AG08396 (cell line): ENCODE measurements around the gene HSPBP1.
"Not testable (repeated sequence)": the region's sequence is repeated elsewhere in the genome, so short reads cannot be mapped to it uniquely, and the experiment has no call there.

Experiments
- DNase-seq: peaks from one replicate; pipeline ENCODE4 v3.0.0; 2012; ENCODE audit warnings: low spot score, mixed read lengths

Gene HSPBP1

DNA sequence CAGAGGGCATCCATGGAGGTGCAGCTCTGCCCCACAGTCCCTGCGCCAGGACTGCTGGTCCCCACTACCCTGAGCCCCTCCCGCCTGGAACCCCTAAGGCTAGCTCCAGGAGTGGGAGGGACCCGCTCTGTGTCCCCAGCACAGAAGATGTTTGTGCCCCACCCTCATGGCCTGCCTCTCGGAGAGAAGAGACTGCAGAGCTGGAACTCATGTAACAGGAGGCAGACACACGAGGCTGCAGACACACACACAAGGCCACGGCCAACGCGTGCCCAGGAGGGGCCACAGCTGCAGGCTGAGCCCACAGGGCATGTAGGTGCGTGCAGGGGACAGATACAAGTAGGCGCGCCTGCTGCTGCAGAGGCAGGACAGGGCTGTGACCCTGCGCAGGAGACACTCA lies 40.9 kb downstream of the HSPBP1 start:
- no peak for DNase-seq

DNA sequence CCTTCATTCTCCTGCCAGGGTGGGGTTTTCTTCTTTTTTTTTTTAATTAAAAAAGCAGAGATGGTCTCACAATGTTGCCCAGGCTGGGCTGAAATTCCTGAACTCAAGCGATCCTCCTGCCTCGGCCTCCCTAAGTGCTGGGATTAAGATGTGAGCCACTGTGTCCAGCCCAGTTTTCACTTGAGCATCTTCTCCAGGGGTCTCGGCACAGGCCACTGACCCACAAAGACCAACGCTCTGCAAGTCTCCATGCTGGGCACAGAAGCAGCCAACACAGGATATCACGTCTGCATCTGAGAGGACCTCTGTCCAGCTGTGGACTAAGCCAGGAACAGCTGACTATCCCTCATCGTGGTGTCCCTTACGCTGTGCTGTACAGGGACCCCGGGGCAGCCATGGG lies 41.9 kb downstream of the HSPBP1 start:
- no peak for DNase-seq

DNA sequence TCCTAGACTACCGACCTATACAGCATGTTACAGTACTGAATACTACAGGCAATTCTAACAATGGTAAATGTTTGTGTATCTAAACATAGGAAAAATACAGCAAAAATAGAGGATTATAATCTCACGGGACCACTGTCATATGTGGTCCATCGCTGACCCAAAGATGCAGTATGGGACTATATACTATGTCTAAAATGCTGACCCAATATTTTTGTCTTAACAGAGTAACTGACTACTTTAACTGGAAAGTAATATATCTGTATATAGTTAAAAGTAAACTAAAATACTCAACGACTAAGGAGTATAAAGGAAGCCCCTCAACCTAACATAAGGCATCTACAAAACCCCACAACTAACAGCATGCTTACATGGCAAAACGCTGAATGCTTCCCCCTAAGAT lies 46.9 kb downstream of the HSPBP1 start:
- DNase-seq = no peak

DNA sequence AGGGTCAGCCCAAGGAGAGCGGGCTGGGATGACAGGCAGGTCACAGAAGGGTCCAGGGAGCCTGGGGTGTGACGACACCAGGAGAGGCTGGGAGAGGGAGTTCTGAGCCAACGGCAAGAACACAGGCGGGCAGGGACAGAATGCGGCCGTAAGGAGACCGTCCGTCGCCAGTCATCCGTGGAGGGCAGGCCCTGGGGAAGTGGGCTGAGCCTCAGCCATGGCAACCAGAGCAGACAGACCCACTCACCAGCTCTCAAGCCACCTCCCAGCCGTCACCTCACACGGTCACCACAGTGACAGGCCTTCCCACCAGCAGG lies 47.7 kb downstream of the HSPBP1 start:
- no peak for DNase-seq

DNA sequence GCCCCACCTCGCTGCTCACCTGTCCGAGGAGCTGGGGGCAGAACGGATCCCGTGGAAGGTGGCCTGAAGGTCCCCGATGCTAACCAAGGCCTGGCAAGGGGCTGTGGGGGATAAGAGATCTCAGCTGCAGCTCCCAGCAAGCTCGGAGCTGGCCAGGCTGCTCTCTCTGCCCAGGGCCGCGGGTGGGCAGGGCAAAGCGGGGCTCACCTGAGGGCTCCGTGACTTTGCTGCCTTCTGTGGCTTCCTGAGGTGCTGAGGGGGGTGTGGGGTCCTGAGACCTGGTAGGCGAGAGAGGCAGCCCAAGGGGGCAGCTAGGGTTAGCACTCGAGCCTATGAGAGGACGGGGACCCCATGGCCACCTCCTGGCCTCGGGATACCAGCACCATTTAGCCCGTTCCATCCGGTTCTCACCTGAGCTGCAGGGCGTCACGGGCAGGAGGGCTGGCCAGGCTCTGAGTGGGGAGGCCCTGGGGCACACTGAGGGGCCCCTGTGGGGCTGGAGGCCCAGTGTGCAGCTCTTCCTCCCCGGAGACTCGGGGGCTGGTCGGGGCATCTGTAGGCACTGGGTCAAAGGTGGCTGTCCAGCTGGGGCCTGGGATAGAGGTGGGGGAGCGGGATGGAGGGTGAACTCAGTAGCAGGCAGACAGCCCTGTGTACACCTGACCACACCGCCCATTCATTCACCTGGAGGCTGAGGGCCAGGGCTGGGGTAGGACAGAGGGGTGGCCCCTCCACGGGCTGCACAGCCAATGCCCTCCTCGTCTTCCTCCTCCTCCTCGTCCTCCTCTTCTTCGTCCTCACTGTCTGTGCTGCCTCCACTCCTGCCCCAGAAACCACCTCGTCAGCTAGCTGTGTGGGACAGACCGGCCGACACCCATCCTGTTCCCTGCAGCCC lies 48.3 kb downstream of the HSPBP1 start:
- DNase-seq = no peak

DNA sequence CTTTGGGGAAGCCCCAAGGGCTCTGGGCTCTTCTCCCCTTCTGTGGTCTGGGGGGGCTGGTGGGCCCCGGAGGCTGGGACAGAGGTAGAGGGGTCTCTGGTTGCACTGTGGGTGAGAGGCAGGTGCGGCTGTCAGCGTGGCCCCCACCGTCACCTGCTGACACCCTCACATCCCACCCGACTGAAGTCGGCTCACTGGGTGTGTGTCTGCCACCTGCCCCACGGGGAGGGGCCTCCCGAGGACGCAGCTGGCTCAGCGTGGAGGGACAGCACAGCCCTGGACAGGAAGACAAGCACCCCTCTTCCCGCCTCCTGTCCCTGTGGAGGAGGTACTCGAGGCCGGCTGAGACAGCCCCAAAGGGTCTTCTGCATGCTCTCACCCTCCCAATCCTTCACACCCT lies 49.1 kb downstream of the HSPBP1 start:
- DNase-seq = no peak

DNA sequence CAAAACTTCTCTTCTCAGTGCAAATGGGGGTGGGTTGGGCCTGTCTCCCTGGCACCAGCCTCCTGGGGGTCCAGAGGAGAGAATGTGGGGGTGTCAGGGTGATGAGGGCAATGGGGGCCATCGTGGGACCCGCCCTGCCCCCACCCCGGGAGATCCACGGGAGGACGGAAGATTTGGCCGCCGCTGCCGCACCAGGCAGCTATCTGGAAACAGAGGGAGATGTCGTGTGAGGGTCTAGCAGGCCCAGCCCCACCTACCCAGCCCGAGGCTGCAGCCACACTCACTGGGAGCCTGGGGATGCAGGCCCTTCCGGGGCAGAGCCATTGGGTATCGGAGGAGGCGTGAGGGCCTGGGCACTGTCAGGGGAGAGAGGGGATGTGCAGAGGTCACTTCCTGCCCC lies 49.6 kb downstream of the HSPBP1 start:
- no peak for DNase-seq

DNA sequence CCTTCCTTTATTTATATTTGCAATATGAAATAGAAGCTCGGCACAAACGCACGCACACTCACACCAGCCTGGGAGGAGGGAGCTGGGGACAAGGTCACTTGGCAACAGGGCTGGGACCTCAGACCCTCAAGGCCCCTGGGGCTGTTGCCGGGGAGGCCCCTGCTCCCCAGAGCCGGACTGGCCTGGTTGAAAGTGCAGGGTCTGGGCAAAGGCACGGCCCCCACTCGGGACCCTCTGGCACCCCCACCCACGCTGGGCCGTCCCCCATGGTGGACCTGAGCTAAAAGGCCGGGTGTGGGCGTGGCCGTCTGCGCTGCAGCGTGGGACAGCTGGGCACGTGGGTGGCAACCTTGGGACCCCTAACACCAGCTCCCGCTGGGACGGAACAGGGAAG lies 50.1 kb downstream of the HSPBP1 start:
- no peak for DNase-seq

DNA sequence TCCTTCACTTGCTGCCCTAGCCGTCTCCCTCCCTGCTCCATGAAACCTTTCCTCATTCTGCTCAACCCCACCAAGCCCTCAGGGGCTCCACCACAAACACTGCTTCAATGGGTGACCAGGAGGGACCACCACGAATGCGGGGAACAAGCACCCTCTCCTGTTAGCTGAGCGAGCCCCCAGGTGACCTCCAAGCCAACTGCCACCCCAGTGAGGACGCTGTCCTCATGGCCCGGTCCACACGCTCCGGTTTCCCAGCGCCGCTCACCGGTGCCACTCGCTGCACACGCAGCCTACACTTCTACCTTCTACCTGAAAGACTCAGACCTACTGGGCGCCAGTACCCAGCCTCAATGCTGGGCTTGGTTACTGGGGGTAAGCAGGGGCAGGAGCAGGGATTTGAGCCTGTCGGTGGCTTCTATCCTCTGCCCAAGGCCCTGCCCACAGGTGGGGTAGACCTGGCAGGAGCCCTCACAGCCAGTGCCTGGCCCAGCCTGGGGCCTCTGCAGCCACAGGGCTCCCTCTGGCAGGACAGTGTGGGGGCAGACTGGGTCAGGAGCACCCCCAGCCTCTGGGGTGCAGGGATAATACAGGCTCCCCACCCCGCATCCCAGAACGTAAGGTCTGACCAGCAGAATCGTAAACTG lies 50.6 kb downstream of the HSPBP1 start:
- no peak for DNase-seq

DNA sequence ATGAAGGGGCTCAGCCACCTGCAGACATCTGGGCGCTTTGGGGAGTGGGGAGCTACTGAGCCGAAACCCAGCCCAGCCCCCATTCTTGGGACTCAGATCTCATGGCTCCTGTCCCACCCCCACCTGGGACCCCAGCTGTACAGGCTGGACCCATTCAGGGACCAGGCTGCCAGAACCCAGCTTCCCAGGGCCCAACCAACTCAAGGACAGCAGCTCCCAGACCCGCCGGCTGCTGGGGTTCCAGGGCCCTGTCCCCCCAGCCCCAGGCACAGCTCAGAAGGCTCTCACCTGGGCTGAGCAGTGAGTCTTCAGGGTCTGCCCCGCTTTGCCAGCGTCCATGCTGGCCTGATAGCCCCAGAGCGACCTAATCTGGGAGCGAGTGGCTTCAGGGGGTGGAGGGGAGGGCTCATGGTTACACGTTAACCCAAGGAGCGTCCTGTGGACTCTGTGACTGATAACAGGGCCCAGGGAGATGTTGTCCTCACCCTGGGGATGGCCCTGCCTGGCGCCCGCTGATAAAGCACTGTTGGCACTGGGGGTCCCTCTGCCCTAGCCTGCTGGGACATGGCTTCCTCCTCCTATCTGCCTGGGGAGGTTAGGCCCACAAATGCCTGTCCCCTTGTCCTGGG lies 51.4 kb downstream of the HSPBP1 start, which contains the start of gene TMEM86B:
Gene TMEM86B (minus strand): TSS at position 361 of the 629 bp plus-strand sequence. CDS start 22 bp downstream, at position 339.
- no peak for DNase-seq

DNA sequence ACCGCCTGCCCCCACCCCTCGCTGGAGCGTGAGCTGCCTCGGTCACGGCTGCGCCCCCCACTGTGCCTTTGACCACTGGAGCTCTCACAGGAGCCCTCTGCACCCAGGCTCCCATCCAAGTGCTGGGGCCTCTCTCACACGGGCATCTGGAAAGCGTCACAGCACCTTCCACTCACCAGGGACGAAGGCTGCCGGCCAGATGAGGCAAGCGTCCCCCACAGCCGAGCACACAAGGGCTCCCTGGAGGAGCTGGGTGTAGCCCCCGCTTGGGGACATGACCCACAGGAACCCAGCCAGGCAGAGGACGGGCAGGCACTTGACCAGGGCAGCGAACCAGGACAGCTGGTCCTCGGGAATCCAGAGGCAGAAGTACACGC lies 51.9 kb downstream of the HSPBP1 start:
- no peak for DNase-seq

DNA sequence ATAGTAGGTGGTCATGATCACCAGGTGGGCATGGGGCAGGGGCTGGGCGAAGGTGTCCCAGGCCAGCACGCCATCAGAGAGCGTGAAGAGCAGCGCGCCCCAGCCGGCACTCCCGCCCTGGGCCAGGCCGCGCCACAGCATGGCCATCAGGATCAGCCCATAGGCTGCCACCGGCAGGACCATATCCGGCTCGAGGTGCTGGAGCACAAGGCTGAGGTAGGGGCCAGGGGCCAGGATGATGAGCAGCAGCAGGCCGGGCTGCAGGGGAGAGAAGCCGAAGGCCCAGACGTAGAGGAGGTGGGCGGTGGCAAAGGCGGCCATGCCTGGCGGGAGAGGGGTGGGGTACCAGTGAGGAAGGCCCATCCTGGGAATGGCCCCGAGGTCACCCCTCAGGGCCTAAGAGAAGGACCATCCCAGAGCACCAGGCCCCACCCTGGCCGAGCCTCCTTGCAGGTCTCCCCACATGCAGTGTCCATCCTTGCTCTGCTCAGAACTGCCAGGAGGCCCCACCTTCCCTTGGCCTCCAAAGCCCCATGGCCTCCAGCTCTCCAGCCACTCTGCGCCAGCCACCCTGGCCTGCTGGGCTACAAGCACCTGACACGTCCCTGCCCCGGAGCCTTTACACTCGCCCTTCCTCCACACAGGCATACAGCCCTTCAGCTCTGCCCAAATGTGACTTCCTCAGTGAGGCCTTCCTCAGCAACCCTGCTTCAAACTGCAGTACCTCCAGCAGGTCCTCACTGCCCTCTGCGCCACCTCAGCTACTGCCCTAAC lies 52.5 kb downstream of the HSPBP1 start:
- DNase-seq = no peak

DNA sequence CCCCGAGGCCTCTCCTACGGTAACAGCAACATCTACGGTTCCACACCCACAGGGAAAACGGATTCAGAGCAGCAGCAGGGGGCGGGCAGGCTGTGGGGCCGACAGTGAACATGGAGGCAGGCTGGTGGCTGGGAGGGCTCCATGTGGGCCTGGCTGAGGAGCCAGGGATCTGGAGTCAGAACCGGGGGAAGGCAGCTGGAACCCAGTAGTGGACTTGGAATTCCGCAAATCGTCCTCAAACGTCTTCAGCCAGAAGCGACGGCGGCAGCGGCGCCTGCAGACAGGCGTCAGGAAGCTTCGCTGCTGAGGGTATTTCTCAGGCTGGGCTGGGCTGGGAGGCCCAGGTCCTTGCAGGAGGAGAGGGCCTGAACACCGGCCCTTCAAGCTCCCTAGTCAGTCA lies 53.1 kb downstream of the HSPBP1 start:
- no peak for DNase-seq

DNA sequence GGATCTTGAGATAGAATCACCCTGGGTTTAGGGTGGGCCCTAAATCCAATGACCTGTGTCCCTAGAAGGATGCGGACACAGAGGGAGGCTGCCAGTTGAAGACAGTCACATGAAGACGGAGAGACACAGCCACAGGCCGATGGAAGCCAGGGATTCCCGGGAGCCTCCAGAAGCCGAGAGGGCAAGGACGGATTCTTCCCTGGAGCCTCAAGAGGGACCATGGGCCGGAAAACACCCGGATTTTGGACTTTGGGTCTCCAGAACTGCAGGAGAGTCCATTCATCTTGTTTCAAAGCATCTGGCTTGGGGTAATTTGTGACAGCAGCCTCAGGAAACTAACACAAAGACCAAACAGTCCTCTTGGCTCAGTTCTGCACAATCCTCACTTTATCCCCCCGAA lies 53.6 kb downstream of the HSPBP1 start:
- no peak for DNase-seq

DNA sequence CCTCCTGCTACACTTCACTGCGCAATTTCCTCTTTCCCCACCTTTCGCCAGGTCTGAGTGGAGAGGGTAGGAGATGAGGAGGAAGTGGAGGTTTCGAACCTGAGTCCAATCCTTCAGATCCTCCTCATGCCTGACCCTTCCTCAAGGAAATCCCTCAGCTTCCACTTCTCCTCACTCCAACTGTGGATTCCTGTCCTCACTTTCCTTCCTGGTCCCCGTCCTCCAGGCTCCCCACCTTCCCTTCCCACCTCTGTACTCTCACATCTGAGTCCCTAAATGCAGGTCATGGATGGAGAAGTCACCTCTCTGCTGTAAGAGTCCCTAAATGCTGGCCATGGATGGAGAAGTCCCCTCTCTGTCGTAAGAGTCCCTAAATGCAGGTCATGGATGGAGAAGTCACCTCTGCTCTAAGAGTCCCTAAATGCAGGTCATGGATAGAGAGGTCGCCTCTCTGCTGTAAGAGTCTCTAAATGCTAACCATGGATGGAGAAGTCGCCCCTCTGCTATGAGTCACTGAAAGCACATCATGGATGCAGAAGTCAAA lies 54.4 kb downstream of the HSPBP1 start:
- no peak for DNase-seq

DNA sequence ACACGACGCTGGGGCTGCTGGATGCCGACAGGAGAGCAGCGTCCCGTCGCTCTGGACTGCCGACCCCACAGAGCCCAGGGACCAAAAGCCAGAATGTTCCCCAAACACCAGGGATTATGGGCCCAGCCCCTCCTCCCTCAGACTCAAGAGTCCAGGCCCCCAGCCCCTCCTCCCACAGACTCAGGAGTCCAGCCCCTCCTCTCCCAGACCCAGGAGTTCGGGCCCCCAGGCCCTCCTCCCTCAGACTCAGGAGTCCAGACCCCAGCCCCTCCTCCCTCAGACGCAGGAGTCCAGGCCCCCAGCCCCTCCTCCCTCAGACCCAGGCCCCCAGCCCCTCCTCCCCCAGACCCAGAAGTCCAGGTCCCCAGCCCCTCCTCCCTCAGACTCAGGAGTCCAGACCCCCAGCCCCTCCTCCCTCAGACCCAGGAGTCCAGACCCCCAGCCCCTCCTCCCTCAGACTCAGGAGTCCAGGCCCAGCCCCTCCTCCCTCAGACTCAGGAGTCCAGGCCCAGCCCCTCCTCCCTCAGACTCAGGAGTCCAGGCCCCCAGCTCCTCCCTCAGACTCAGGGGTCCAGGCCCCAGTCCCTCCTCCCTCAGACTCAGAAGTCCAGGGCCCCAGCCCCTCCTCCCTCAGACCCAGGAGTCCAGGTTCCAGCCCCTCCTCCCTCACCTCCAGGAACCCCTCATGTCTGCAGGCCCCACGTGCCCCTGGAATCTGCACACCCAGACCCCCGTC lies 55.1 kb downstream of the HSPBP1 start:
- not testable (repeated sequence) for DNase-seq

DNA sequence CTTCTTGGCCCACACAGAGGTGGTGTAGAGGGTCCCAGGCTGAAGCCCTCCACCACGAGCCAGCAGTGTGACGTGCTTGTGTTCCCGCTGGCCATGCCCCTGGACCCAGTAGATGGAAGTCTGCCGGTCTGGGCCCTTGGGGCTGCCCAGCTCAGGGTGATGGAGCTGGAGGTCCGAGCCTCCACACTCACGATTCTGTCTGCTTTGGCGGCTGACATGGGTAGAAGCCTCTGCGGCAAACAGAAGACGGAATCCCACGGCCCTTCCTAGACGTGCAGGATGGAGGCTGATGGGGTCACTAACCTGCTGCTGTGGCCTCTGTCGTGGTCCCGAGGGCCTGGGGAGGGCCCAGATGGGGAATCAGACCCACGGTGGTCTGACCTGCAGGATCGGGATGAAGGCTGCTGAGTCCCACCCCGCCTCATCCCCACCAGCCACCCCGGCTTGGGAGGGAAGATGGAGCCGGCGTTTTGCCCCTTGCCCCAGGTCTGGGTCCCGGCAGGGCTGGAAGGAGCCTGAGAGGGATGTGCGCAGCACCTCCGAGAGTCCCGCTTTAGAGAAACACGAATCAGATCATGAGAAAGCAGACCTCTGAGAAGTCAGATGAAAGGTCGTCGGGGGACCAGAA lies 55.8 kb downstream of the HSPBP1 start:
- DNase-seq = peak; percentile 5

DNA sequence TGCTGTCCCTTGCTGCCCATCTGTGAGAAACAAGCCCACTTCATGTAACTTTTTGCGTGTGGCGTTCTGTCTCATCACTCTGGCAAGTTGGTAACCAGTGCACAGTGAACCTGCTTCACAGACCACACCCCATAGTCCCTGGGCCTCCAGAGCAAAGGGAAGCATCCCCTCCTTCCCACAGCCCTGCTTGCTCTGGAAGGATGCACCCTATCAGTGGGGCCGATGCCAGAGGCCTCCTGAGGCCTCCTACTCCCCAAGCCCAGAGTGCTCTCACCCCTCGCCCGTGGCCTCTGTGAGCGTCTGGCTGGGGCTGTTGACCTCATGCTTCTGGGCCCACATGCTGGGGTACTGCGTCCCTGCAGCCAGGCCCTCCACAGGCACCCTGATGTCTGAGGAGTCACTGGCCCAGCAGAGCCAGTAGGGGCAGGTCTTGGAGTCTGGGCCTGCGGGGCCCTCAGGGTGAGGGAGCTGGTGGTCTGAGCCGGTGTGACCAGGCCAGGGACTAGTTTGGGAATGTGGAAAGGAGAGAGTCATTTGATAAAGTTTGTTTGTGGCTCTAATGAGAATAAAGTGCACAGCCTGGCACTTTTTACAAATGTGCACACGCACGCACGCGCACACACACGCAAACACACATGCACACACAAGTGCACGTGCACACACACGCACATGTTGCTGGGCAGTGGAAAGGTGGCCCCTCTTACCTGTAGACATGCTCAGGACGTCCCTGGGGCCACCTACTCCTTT lies 56.4 kb downstream of the HSPBP1 start:
- no peak for DNase-seq

DNA sequence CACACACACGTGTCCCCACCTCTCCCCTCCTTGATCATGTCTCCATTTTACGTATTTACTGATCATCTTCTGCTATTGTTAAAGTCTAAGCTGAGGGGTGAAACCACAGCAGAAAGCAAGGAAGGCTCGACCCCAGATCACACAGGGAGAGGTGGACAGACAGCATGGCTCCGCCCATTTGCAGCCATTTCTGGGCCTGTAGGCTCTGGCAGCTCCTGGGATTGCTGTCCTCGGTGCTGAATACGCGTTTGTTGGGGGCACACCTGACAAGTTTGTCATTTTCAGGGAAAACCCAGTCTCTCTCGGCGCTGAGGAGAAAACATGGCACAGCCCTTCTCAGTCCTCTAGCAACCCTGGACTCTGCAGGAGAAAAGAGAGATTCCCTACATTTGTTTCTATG lies 59.4 kb downstream of the HSPBP1 start:
- no peak for DNase-seq

DNA sequence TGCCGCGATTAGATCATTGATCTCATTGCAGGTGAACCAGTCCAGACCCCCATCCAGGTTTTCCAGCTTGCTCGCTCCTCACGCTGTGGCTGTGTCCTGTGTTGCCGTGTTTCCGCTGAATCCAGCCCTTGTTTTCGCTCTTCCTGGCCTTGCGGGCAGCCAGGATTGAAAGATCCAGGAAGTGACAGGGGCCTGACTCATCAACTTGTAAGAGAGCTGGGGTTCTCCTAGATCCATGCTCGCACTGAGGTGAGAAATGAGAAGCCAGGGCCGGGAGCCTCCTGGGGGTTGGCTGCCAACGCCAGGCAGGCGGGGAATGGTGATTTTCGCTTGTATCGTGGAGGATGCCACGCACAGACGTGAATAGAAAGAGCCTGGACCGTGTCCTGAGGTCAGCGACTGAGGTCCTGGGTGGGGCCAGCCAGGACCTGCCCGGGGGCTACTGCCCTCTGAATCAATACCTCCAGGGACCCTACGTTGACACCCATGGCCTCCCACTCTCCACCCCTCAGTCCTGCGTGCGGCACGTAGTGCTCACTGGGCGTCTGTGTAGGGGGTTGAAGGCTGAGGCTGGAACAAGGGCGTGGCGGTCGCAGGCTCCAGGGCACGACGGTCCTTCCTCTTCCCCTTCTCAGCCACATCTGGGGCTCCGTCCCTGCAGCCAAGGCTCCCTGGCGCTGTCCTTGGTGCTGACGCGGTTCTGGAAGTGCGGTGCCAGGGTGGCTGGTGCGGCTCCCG lies 63.3 kb downstream of the HSPBP1 start:
- peak; percentile 95 for DNase-seq
